GM23338 (cell line): ENCODE data around the gene BDKRB1. TPM values are rescaled to one million over a fixed set of nuclear protein-coding genes. Genes with fewer than 3 reads are reported as not detected.

Experiments
- ATAC-seq: fragments of 200-7000 bp; cut with Tn5 transposase; 3 replicates; pipeline ENCODE4 v1.9.1; 2020
- DNase-seq: peaks from one replicate; pipeline ENCODE4 v3.0.0-alpha.2; 2015; ENCODE audit warnings: low spot score
- H2AFZ ChIP-seq: fragments of 200-600 bp; sonication (generic); 2 replicates; pipeline ENCODE4 v1.8.0; 2016; ENCODE audit warnings: antibody characterized with exemption, mild to moderate bottlenecking, moderate library complexity
- H3F3A ChIP-seq: fragments of 200-600 bp; sonication (generic); replicated peaks from 2 replicates; pipeline ENCODE4 v1.8.0; 2017; ENCODE audit warnings: antibody characterized with exemption, mixed run types, low read depth
- H3K27ac ChIP-seq: fragments of 200-600 bp; sonication (generic); 2 replicates; pipeline ENCODE4 v1.6.1; 2016; ENCODE audit warnings: low read depth
- H3K27me3 ChIP-seq: fragments of 200-600 bp; sonication (generic); 2 replicates; pipeline ENCODE4 v1.8.0; 2016; ENCODE audit warnings: mild to moderate bottlenecking, mixed run types, moderate library complexity; ENCODE audit not compliant: insufficient read depth
- H3K36me3 ChIP-seq: fragments of 200-600 bp; sonication (generic); 2 replicates; pipeline ENCODE4 v1.8.0; 2016; ENCODE audit warnings: mild to moderate bottlenecking; ENCODE audit not compliant: insufficient read depth
- H3K4me1 ChIP-seq: fragments of 200-600 bp; sonication (generic); 2 replicates; pipeline ENCODE4 v1.8.0; 2016; ENCODE audit warnings: mild to moderate bottlenecking, moderate library complexity; ENCODE audit not compliant: insufficient read depth
- H3K4me2 ChIP-seq: fragments of 200-600 bp; sonication (generic); 2 replicates; pipeline ENCODE4 v1.7.1; 2017; ENCODE audit warnings: mixed run types
- H3K4me3 ChIP-seq: fragments of 200-600 bp; sonication (generic); 2 replicates; pipeline ENCODE4 v1.6.1; 2016; ENCODE audit warnings: mixed run types
- H3K79me2 ChIP-seq: fragments of 200-600 bp; sonication (generic); replicated peaks from 2 replicates; pipeline ENCODE4 v1.8.0; 2017; ENCODE audit warnings: mild to moderate bottlenecking; ENCODE audit not compliant: insufficient read depth
- H3K9me2 ChIP-seq: fragments of 200-600 bp; sonication (generic); 2 replicates; pipeline ENCODE4 v1.8.0; 2017; ENCODE audit not compliant: insufficient read depth
- H4K20me1 ChIP-seq: fragments of 200-600 bp; sonication (generic); replicated peaks from 2 replicates; pipeline ENCODE4 v1.8.0; 2017; ENCODE audit warnings: mild to moderate bottlenecking; ENCODE audit not compliant: insufficient read depth
- H3K27ac Mint-ChIP-seq: 2 replicates; pipeline ENCODE4 v1.8.0; 2020; ENCODE audit warnings: inconsistent platforms, mild to moderate bottlenecking, moderate library complexity, mixed read lengths
- H3K27me3 Mint-ChIP-seq: 3 replicates; pipeline ENCODE4 v1.8.0; 2022; ENCODE audit warnings: low read depth, mild to moderate bottlenecking, moderate library complexity, mixed read lengths, inconsistent platforms; ENCODE audit not compliant: insufficient read depth, poor library complexity
- H3K36me3 Mint-ChIP-seq: 3 replicates; pipeline ENCODE4 v1.8.0; 2021; ENCODE audit warnings: low read depth, mild to moderate bottlenecking, inconsistent platforms, moderate library complexity, mixed read lengths
- H3K4me1 Mint-ChIP-seq: 3 replicates; pipeline ENCODE4 v1.8.0; 2020; ENCODE audit warnings: mild to moderate bottlenecking, inconsistent platforms, mixed read lengths
- H3K4me3 Mint-ChIP-seq: 3 replicates; pipeline ENCODE4 v1.8.0; 2021; ENCODE audit warnings: moderate library complexity, mild to moderate bottlenecking, inconsistent platforms, mixed read lengths
- H3K9me3 Mint-ChIP-seq: 3 replicates; pipeline ENCODE4 v1.8.0; 2020; ENCODE audit warnings: moderate library complexity, mild to moderate bottlenecking, inconsistent platforms, mixed read lengths
- CREB1 ChIP-seq: fragments of 250-450 bp; sonication (Bioruptor Pico); IDR thresholded peaks from 2 replicates; pipeline ENCODE4 v1.5.0; 2020; ENCODE audit warnings: low read depth, mild to moderate bottlenecking, moderate library complexity
- EZH2 ChIP-seq: fragments of 200-600 bp; sonication (generic); IDR thresholded peaks from one replicate; pipeline ENCODE4 v1.8.0; 2017; ENCODE audit warnings: antibody characterized with exemption, mild to moderate bottlenecking, low read depth; ENCODE audit not compliant: unreplicated experiment
- EZH2phosphoT487 ChIP-seq: fragments of 200-600 bp; sonication (generic); IDR thresholded peaks from one replicate; pipeline ENCODE4 v1.8.1; 2018; ENCODE audit warnings: antibody characterized with exemption; ENCODE audit not compliant: unreplicated experiment
- JUNB ChIP-seq: IDR thresholded peaks from one replicate; pipeline ENCODE4 v1.6.1; 2016; ENCODE audit warnings: antibody characterized with exemption; ENCODE audit not compliant: unreplicated experiment
- NANOG ChIP-seq: IDR thresholded peaks from 2 replicates; pipeline ENCODE4 v1.6.1; 2016; ENCODE audit warnings: antibody characterized with exemption, borderline replicate concordance
- STAT1 ChIP-seq: IDR thresholded peaks from one replicate; pipeline ENCODE4 v1.6.1; 2016; ENCODE audit warnings: antibody characterized with exemption; ENCODE audit not compliant: unreplicated experiment
- ZNF114 ChIP-seq: fragments of 250-450 bp; sonication (Bioruptor Pico); IDR thresholded peaks from 2 replicates; pipeline ENCODE4 v1.5.0; 2020; ENCODE audit warnings: mild to moderate bottlenecking, moderate library complexity
- ZNF331 ChIP-seq: fragments of 250-450 bp; sonication (Bioruptor Pico); IDR thresholded peaks from 2 replicates; pipeline ENCODE4 v1.5.0; 2020; ENCODE audit warnings: low read depth, mild to moderate bottlenecking, moderate library complexity
- polyA plus RNA-seq: library from polyadenylated mRNA; unstranded; fragments of >200 nt; fragmentation: Nextera tagmentation; extraction: Ambion mirVana; gene quantifications from 2 replicates; pipeline ENCODE4 v1.2.1, GENCODE V29; 2016
- total RNA-seq: library from RNA; depleted of rRNA; stranded (reverse); fragments of >200 nt; shearing (Covaris generic); gene quantifications from 2 replicates; pipeline ENCODE4 v1.2.3, GENCODE V29; 2014
- TF ChIP-seq, protein P1 (sequence below): fragments of 250-450 bp; sonication (Bioruptor Pico); IDR thresholded peaks from 2 replicates; pipeline ENCODE4 v1.5.0; 2020; ENCODE audit warnings: mild to moderate bottlenecking, moderate library complexity
- TF ChIP-seq, protein P2 (sequence below): IDR thresholded peaks from 2 replicates; pipeline ENCODE4 v1.6.1; 2016; ENCODE audit warnings: antibody characterized with exemption

Gene BDKRB1
- total and polyA plus RNA-seq, 2 experiments from 2014 or later = not detected

DNA sequence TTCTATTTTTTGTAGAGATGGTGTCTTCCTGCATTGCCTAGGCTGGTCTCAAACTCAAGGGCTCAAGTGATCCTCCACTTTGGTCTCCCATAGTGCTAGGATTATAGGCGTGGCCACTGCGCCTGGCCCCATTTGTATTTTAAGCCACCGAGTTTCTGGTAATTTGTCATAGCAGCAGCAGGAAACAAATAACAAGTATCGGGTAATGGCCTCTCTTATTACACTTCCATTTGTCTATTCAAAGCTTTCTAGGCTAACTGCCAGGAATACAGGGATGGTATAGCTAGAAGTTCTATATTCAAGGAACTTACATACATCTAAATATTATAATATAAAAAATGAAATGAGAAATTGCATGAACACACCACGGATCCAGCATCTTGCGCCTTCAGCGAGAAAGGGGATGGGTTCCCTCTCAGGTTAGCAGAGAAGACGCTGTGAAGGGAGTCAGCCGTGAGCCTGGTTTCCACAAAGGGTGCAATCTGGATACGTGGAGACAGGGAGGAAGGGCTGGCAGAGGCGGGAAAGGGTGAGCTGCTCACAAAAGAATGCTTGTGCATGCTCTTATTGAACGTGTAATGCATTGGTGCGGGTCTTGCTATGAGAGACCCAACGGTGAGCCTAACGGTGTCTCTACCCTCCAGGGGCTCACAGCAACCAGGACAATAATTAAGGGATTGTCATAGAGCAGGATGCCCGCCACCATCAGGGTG is 9.5 kb downstream of the BDKRB1 start (continued):
- TF ChIP-seq, protein P1, sequence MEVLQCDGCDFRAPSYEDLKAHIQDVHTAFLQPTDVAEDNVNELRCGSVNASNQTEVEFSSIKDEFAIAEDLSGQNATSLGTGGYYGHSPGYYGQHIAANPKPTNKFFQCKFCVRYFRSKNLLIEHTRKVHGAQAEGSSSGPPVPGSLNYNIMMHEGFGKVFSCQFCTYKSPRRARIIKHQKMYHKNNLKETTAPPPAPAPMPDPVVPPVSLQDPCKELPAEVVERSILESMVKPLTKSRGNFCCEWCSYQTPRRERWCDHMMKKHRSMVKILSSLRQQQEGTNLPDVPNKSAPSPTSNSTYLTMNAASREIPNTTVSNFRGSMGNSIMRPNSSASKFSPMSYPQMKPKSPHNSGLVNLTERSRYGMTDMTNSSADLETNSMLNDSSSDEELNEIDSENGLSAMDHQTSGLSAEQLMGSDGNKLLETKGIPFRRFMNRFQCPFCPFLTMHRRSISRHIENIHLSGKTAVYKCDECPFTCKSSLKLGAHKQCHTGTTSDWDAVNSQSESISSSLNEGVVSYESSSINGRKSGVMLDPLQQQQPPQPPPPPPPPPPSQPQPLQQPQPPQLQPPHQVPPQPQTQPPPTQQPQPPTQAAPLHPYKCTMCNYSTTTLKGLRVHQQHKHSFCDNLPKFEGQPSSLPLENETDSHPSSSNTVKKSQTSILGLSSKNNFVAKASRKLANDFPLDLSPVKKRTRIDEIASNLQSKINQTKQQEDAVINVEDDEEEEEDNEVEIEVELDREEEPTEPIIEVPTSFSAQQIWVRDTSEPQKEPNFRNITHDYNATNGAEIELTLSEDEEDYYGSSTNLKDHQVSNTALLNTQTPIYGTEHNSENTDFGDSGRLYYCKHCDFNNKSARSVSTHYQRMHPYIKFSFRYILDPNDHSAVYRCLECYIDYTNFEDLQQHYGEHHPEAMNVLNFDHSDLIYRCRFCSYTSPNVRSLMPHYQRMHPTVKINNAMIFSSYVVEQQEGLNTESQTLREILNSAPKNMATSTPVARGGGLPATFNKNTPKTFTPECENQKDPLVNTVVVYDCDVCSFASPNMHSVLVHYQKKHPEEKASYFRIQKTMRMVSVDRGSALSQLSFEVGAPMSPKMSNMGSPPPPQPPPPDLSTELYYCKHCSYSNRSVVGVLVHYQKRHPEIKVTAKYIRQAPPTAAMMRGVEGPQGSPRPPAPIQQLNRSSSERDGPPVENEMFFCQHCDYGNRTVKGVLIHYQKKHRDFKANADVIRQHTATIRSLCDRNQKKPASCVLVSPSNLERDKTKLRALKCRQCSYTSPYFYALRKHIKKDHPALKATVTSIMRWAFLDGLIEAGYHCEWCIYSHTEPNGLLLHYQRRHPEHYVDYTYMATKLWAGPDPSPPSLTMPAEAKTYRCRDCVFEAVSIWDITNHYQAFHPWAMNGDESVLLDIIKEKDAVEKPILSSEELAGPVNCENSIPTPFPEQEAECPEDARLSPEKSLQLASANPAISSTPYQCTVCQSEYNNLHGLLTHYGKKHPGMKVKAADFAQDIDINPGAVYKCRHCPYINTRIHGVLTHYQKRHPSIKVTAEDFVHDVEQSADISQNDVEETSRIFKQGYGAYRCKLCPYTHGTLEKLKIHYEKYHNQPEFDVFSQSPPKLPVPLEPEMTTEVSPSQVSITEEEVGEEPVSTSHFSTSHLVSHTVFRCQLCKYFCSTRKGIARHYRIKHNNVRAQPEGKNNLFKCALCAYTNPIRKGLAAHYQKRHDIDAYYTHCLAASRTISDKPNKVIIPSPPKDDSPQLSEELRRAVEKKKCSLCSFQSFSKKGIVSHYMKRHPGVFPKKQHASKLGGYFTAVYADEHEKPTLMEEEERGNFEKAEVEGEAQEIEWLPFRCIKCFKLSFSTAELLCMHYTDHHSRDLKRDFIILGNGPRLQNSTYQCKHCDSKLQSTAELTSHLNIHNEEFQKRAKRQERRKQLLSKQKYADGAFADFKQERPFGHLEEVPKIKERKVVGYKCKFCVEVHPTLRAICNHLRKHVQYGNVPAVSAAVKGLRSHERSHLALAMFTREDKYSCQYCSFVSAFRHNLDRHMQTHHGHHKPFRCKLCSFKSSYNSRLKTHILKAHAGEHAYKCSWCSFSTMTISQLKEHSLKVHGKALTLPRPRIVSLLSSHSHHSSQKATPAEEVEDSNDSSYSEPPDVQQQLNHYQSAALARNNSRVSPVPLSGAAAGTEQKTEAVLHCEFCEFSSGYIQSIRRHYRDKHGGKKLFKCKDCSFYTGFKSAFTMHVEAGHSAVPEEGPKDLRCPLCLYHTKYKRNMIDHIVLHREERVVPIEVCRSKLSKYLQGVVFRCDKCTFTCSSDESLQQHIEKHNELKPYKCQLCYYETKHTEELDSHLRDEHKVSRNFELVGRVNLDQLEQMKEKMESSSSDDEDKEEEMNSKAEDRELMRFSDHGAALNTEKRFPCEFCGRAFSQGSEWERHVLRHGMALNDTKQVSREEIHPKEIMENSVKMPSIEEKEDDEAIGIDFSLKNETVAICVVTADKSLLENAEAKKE (CRISPR knock-in tag) = no peak
- TF ChIP-seq ZNF114 (CRISPR knock-in tag) (no peak), STAT1 (no peak), ZNF331 (no peak), NANOG (no peak), JUNB (no peak), EZH2phosphoT487 (no peak)
- TF ChIP-seq, protein P2, sequence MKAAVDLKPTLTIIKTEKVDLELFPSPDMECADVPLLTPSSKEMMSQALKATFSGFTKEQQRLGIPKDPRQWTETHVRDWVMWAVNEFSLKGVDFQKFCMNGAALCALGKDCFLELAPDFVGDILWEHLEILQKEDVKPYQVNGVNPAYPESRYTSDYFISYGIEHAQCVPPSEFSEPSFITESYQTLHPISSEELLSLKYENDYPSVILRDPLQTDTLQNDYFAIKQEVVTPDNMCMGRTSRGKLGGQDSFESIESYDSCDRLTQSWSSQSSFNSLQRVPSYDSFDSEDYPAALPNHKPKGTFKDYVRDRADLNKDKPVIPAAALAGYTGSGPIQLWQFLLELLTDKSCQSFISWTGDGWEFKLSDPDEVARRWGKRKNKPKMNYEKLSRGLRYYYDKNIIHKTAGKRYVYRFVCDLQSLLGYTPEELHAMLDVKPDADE = no peak

DNA sequence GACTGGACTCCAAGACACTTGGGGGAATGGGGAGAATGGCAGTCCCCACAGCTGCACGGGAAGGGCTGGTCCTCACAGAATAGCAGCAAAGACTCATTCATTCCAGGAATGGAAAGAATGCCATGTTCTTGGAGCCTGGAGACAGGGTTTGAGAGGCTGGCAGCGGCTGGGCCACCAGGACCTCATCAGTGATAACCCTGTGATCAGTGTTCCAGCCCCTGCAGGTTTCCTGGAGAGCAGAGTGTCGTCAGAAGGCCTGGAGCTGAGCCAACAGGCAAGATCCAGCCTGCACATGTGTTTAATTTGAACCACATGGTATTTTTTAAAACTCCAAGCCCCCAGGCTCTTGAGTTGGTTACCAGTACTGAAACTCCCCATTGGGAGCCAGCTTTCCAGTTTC is 11.3 kb downstream of the BDKRB1 start:
- H3K4me3 ChIP-seq = no peak overlapping the region
- no peaks in the 10 kb centered on the region for H3K79me2 ChIP-seq
- DNase-seq (no peak), ATAC-seq (no peak)
- H3K36me3 Mint-ChIP-seq = peaks cover 7% of the 10 kb centered on the region; the same call in 2 of the 3 replicates
- H4K20me1 ChIP-seq = no peaks in the 10 kb centered on the region
- peaks cover 3% of the 10 kb centered on the region; the same call in 1 of the 2 replicates for H3K9me2 ChIP-seq
- H3K27ac Mint-ChIP-seq = no peak overlapping the region
- H3K27me3 Mint-ChIP-seq = peaks cover 16% of the 10 kb centered on the region
- H3K4me3 Mint-ChIP-seq = no peak overlapping the region
- H3K4me1 ChIP-seq = no peaks in the 10 kb centered on the region
- no peak overlapping the region for H3K4me2 ChIP-seq
- H3F3A ChIP-seq = no peaks in the 10 kb centered on the region
- no peak overlapping the region for H3K27ac ChIP-seq
- no peak overlapping the region for H2AFZ ChIP-seq
- H3K4me1 Mint-ChIP-seq = no peaks in the 10 kb centered on the region
- peaks cover 14% of the 10 kb centered on the region for H3K9me3 Mint-ChIP-seq
- H3K27me3 ChIP-seq = no peaks in the 10 kb centered on the region
- no peaks in the 10 kb centered on the region for H3K36me3 ChIP-seq
- TF ChIP-seq ZNF331 (no peak), NANOG (no peak), EZH2 (no peak), CREB1 (CRISPR knock-in tag) (no peak)
- TF ChIP-seq, protein P2 = no peak
